ENCODE measurements around the gene SPDYE2.
"Not testable (repeated sequence)": the region's sequence is repeated elsewhere in the genome, so short reads cannot be mapped to it uniquely, and the experiment has no call there.

- TF ChIP-seq YY1 (IDR thresholded peaks at IDR 0.05; ENCODE audit: insufficient read depth, insufficient read length); ZNF274 (IDR thresholded peaks at IDR 0.05; ENCODE audit: low read depth, low read length); SUZ12 (IDR thresholded peaks at IDR 0.05; ENCODE audit: extremely low read depth, insufficient read depth, insufficient read length): not testable (repeated sequence)
Observed at GRCh38 chr7:102550808-102551422, at the start of gene SPDYE2.
